GM19328 (cell line): ENCODE results near the gene SORCS2.

ENCODE experiments used
- ATAC-seq: cut with Tn5 transposase; IDR thresholded peaks from one replicate; pipeline ENCODE4 v1.9.1; 2021; ENCODE audit warnings: mild to moderate bottlenecking, moderate library complexity; ENCODE audit not compliant: unreplicated experiment

Gene SORCS2

GRCh38 chr4:7399440-7400234 lies 207.3 kb downstream of the SORCS2 start:
- ATAC-seq, result no peak

GRCh38 chr4:7400671-7401298 lies 208.4 kb downstream of the SORCS2 start:
- no peak for ATAC-seq

GRCh38 chr4:7402526-7402925 lies 210.2 kb downstream of the SORCS2 start:
- ATAC-seq, result no peak

- ATAC-seq, result no peak
Observed at GRCh38 chr4:7403001-7403400, 210.7 kb downstream of the SORCS2 start.

GRCh38 chr4:7408166-7408565 lies 215.8 kb downstream of the SORCS2 start:
- no peak for ATAC-seq

DNA sequence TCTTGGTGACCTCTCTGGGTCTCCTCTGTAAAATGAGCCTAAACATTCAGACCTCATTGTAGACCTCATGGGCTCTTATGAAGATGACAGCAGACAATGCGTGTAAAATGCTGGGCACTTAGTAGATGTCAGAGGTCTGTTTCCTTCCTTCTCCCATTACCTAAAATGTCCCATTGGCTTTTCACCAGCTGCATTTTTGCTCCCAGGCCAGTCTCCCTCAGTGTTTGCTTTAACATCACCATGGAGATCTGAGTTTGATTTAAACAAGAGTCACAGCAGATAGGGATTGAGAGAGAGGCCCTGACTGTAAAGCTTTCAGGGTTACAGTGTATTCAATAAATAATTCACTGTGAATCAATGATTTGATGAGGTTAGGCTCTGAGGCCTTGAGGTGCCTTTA lies 218.1 kb downstream of the SORCS2 start:
- ATAC-seq, result no peak

- no peak for ATAC-seq
Observed at GRCh38 chr4:7411491-7411890, 219.2 kb downstream of the SORCS2 start.

DNA sequence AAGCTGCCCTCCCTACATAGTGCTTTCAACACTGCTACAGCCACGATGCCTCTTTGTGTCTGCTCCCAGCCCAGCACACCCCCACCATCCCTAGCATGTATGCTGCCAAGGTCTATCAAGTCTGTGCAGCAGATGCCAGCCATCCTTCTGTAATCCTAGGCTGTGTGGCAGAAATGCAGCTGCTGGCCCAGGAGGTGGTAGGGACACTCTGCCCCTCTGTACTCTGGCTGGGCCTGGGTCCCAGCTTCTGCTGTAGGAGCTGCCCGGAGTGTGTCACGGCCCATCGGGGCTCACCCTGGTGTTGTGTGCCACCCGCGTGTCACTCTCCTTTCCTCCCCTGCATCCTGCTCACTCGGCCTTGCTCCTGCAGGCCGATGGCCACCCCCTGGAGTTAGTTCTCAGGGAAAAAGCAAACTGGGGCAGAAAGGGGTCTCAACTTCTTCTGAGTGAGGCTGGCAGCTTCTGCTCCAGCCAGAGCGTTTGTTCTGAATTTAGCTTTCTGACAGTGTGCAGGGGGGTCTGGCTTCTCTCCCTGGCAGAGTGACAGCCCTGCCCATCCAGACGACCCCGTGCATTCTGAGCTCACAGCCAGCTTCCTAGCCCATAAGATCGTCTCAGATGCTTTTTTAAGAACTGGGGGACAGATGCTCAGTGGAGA lies 219.7 kb downstream of the SORCS2 start:
- ATAC-seq, result no peak

DNA sequence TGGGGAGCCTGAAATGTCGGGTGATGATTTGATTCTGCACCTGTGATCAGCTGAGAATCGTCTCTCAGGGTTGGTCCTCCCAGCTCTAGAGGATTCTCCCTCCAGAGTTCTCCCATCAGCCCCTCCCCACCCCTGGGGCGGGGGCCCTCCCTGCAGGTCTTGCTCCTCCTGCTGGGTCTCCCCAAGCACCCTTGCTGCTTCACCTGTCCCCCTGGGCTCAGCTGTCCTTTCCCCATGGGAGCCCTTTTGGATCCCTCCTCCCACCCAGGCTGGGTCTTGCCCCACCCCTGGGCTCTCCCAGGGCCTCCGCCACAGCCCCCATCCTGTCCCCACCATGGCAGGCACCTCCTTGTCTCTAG lies 220.2 kb downstream of the SORCS2 start:
- ATAC-seq, result no peak

- no peak for ATAC-seq
Observed at GRCh38 chr4:7414046-7414445, 221.7 kb downstream of the SORCS2 start.

DNA sequence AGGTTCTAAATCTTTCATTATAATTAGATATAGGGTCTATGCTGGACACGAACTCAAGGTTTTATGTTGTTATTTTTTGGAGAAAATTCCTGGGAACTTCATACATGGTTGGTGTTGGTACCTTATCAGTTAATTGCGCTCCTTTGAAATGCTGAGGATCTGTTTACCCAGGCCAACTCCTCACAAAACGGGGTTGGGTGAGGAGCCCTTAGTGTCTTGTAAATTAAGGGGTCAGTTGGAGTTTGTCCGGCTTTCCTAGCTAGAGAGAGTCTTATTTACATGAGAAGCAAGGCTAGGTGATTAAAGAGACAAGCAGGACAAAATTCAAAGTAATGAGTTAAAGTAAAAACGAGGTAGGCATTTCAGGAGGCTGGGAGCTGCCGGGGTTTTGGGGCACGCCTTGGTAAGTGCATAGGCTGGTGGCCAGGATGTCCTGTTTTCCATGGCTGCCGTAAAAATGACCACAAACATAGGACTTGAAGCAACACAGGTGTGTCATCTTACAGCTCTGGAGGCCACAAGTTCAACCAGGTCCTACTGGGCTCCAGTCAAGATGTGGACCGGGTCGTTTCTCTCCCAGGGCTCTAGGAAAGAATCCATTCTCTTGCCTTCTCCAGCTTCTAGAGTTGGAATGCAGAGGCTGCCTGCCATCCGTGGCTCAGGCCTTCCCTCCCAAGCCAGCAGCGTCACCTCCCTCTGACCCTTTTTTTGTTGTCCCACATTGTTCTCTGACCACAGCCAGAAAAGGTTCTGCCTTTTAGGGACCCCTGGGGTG lies 222.6 kb downstream of the SORCS2 start:
- no peak for ATAC-seq

- ATAC-seq, result no peak
Observed at GRCh38 chr4:7415927-7416686, 223.8 kb downstream of the SORCS2 start.

DNA sequence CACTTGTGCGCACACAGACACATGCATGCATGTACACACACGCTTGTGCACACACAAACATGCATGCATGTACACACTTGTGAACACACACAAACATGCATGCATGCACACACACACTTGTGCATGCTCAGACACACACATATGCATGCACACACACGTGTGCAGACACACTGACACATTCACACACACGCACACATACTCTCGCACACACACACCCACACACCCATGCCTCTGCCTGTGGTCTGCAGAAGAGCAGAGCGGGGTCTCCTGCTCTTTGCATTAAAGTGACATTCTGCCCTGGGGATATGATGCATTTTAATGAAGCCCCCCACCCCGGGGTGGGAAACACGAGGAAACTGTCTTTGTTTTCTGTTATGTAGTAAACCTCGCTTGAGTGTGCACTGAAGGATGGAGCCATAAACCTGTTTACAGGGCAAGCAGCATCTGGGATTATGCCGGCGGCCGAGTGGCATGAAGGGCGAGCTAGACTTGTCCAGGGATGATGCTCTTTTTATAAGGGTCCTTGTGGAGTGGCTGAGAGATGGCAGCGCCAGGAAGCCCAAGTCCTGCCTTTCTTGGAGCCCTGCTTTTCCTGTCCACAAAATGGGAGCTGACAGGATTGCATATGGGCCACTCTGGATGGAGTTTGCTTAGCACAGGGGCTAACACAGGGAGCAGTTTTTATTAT lies 224.6 kb downstream of the SORCS2 start:
- ATAC-seq, result no peak

- no peak for ATAC-seq
Observed at GRCh38 chr4:7417639-7418038, 225.3 kb downstream of the SORCS2 start.

- no peak for ATAC-seq
Observed at GRCh38 chr4:7418131-7418943, 226.0 kb downstream of the SORCS2 start.

DNA sequence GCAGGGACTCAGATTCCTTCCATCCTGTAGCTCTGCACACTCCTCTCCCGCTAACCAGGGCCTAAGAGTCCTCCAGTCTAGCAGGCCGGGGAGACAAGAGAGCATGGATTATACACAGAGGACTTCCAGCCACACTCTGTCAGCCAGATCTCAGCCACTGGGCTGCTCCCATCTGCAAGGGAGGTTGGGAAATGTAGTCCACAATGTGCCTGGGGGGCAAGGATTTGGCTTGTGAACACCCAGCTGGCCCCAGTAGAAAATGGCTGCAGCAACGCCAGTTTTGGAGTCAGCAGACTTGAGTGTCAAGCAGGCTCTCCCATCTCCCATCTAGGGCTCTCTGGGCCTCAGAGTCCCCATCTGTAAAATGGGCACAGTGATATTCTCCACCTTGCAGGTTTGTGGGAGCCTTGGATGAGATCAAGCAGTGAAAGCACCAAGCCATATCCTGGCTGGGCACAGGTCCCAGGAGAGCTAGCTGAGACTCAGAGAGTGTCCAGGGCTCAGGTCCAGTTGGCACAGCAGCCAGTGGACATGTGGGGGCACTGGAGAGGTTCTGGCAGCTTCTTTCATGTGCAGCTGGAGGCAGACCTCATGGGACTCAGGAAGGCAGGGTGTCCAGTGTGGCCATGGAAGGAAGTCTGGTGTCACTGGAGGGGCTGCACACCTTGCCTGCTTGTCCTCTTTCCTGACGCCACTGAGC lies 227.8 kb downstream of the SORCS2 start:
- ATAC-seq, result no peak

GRCh38 chr4:7420661-7421040 lies 228.3 kb downstream of the SORCS2 start:
- no peak for ATAC-seq

GRCh38 chr4:7421356-7422150 lies 229.2 kb downstream of the SORCS2 start:
- no peak for ATAC-seq
